Panc1 (cell line): ENCODE data around the gene DPPA4.

Source experiments
- CTCF ChIP-seq: fragments of 450-650 bp; IDR thresholded peaks from 2 replicates; pipeline ENCODE4 v1.5.1; 2017; ENCODE audit warnings: mild to moderate bottlenecking
- POLR2AphosphoS5 ChIP-seq: IDR thresholded peaks from 2 replicates; pipeline ENCODE4 v1.6.1; 2012; ENCODE audit warnings: mild to moderate bottlenecking, low read depth, low read length, moderate library complexity
- REST ChIP-seq, 2 experiments: IDR thresholded peaks; 2 replicates each; pipeline ENCODE4 v1.6.1; 2011 to 2012; ENCODE audit warnings: low read depth in 2 of 2, control low read depth in 1 of 2, low read length in 1 of 2, mild to moderate bottlenecking in 1 of 2, moderate library complexity in 1 of 2; ENCODE audit not compliant: insufficient read depth in 1 of 2
- SIN3A ChIP-seq: IDR thresholded peaks from 2 replicates; pipeline ENCODE4 v1.6.1; 2012; ENCODE audit warnings: low read depth, mild to moderate bottlenecking, low read length, moderate library complexity, borderline replicate concordance; ENCODE audit not compliant: insufficient read depth
- TCF7L2 ChIP-seq: IDR thresholded peaks from 2 replicates; pipeline ENCODE4 v1.6.1; 2011; ENCODE audit warnings: mild to moderate bottlenecking, low read depth, low read length, inconsistent platforms

- TF ChIP-seq POLR2AphosphoS5 (no peak), CTCF (no peak), SIN3A (no peak), REST (IDR thresholded peaks at IDR 0.05; ENCODE audit: insufficient read depth in 1 of 2, low read depth in 2 of 2, low read length in 1 of 2) (no peak), TCF7L2 (no peak)
Observed at GRCh38 chr3:109373933-109374332, 36.6 kb upstream of the DPPA4 start.
